Naive thymus-derived CD4-positive, alpha-beta T cell (primary cell): ENCODE measurements around the gene KDM8. TPM values are rescaled to one million over a fixed set of nuclear protein-coding genes. Genes with fewer than 3 reads are reported as not detected.
"Not testable (repeated sequence)": the region's sequence is repeated elsewhere in the genome, so short reads cannot be mapped to it uniquely, and the experiment has no call there.

Experiments used
- ATAC-seq: fragments of 150-1000 bp; cut with Tn5 transposase; 2 replicates; pipeline ENCODE4 v1.10.0; 2021; ENCODE audit warnings: mild to moderate bottlenecking, moderate library complexity
- CTCF ChIA-PET: fragments of 350-600 bp; sonication (Branson Sonifier 250); formaldehyde crosslinking; loops from one replicate; lab custom pipeline; 2021; ENCODE audit warnings: antibody characterized with exemption; lab: Charles Lee
- POLR2A ChIA-PET: fragments of 350-600 bp; sonication (Branson Sonifier 250); formaldehyde crosslinking; loops from one replicate; lab custom pipeline; 2021; ENCODE audit warnings: antibody characterized with exemption, inconsistent platforms; lab: Charles Lee
- DNase-seq, 9 donors: peaks; one replicate each; pipeline versions ENCODE4 v3.0.0 to v3.0.0-alpha.2; 2020 to 2022; ENCODE audit warnings: mixed read lengths in 1 of 9
- H3K27ac ChIP-seq: one replicate; pipeline ENCODE4 v1.7.0; 2013; ENCODE audit warnings: mild to moderate bottlenecking, low read depth, low read length, moderate library complexity
- H3K27me3 ChIP-seq, 2 donors: one replicate each; pipeline ENCODE4 v1.7.0; 2013; ENCODE audit warnings: low read length in 2 of 2, mild to moderate bottlenecking in 2 of 2, moderate library complexity in 2 of 2; ENCODE audit not compliant: control insufficient read depth in 2 of 2, insufficient read depth in 2 of 2
- H3K36me3 ChIP-seq, 3 experiments: 1 replicate in 2 of 3; 2 replicates in 1 of 3; pipeline ENCODE4 v1.7.0; 2013; ENCODE audit warnings: low read length in 3 of 3, mild to moderate bottlenecking in 3 of 3, moderate library complexity in 1 of 3; ENCODE audit not compliant: insufficient read depth in 3 of 3, control insufficient read depth in 2 of 3
- H3K4me1 ChIP-seq, 2 donors: one replicate each; pipeline ENCODE4 v1.7.0; 2013; ENCODE audit warnings: low read length in 2 of 2, mild to moderate bottlenecking in 2 of 2, moderate library complexity in 1 of 2; ENCODE audit not compliant: control insufficient read depth in 2 of 2, insufficient read depth in 2 of 2
- H3K4me3 ChIP-seq: 2 replicates; pipeline ENCODE4 v1.7.0; 2013; ENCODE audit warnings: mild to moderate bottlenecking, low read length
- H3K9me3 ChIP-seq, 3 experiments: 1 replicate in 2 of 3; 2 replicates in 1 of 3; pipeline ENCODE4 v1.7.0; 2013; ENCODE audit warnings: low read length in 3 of 3; ENCODE audit not compliant: control insufficient read depth in 2 of 3
- H3K27ac Mint-ChIP-seq, 9 donors: one replicate each; pipeline ENCODE4 v1.8.0; 2020 to 2022; ENCODE audit warnings: mixed read lengths in 9 of 9, mild to moderate bottlenecking in 8 of 9, moderate library complexity in 5 of 9, inconsistent platforms in 2 of 9
- H3K27me3 Mint-ChIP-seq, 5 donors: one replicate each; pipeline ENCODE4 v1.8.0; 2021 to 2022; ENCODE audit warnings: mixed read lengths in 5 of 5, mild to moderate bottlenecking in 1 of 5
- H3K36me3 Mint-ChIP-seq, 5 donors: one replicate each; pipeline ENCODE4 v1.8.0; 2020 to 2022; ENCODE audit warnings: mixed read lengths in 5 of 5, mild to moderate bottlenecking in 3 of 5, inconsistent platforms in 1 of 5
- H3K4me1 Mint-ChIP-seq, 7 donors: one replicate each; pipeline ENCODE4 v1.8.0; 2020 to 2022; ENCODE audit warnings: mixed read lengths in 7 of 7, mild to moderate bottlenecking in 3 of 7, inconsistent platforms in 1 of 7
- H3K4me3 Mint-ChIP-seq, 10 donors: one replicate each; pipeline ENCODE4 v1.8.0; 2020 to 2022; ENCODE audit warnings: mild to moderate bottlenecking in 10 of 10, mixed read lengths in 10 of 10, moderate library complexity in 6 of 10, inconsistent platforms in 2 of 10
- H3K9me3 Mint-ChIP-seq, 11 donors: one replicate each; pipeline ENCODE4 v1.8.0; 2020 to 2022; ENCODE audit warnings: mixed read lengths in 11 of 11, mild to moderate bottlenecking in 4 of 11, inconsistent platforms in 1 of 11, moderate library complexity in 1 of 11
- intact Hi-C, 2 donors: fragments of 100-400 bp; cut with micrococcal nuclease; formaldehyde crosslinking; loops; one replicate each; pipeline ENCODE4 v1.15.1; 2023
- polyA plus RNA-seq, 2 donors: library from polyadenylated mRNA; unstranded; fragments of 300-500 nt; fragmentation: Illumina TruSeq; gene quantifications; one replicate each; pipeline ENCODE4 v1.2.3, GENCODE V29; 2021
- total RNA-seq, 6 experiments: library from RNA in 5 of 6; stranded (reverse) in 5 of 6; gene quantifications; 1 replicate in 5 of 6; 2 replicates in 1 of 6; pipeline ENCODE4 v1.2.3 and lab custom pipeline; 2021 to 2026

Gene KDM8
- total and polyA plus RNA-seq, 7 experiments from 2014 or later, result 10.0 to 34.4 (median 18.5) TPM

GRCh38 chr16:27205423-27206065, 2.2 kb downstream of the KDM8 start:
- CTCF ChIA-PET, result interaction anchor here (0.7 to 4.7 kb wide), 6 partner anchors 10 to 29 kb away, joined by 3 to 29 read pairs (median 11); no protein-coding TSS in a partner anchor
- DNase-seq, result no peak
- Histone ChIP-seq H3K4me1 (peaks cover 26 to 32% of the 10 kb centered on the region in 2 donors), H3K27ac (no peak overlapping the region), H3K4me3 (no peak overlapping the region), H3K9me3 (no peaks in the 10 kb centered on the region), H3K27me3 (no peaks in the 10 kb centered on the region), H3K36me3 (peaks cover 0 to 11% (median 0%) of the 10 kb centered on the region in 3 experiments)
- peaks cover 0 to 3% (median 0%) of the 10 kb centered on the region in 5 donors for H3K27me3 Mint-ChIP-seq
- intact Hi-C loops, result no loop called here
- POLR2A ChIA-PET, result interaction anchor here (0.8 to 6.6 kb wide), 10 partner anchors 8 to 161 kb away, joined by 3 to 128 read pairs (median 24); no protein-coding TSS in a partner anchor
- peaks cover 0 to 14% (median 6%) of the 10 kb centered on the region in 5 donors for H3K36me3 Mint-ChIP-seq
- H3K9me3 Mint-ChIP-seq, result peaks cover 0 to 4% (median 0%) of the 10 kb centered on the region in 11 donors
- H3K27ac Mint-ChIP-seq, result peak overlapping the region in 2 of 9 donors; percentile 22 to 99
- H3K4me1 Mint-ChIP-seq, result peaks cover 22 to 61% (median 45%) of the 10 kb centered on the region in 7 donors
- H3K4me3 Mint-ChIP-seq, result peak overlapping the region in 5 of 10 donors; percentile 9 to 99 (median 27)
- ATAC-seq, result no peak

- peaks cover 0 to 13% (median 4%) of the 10 kb centered on the region in 3 experiments for H3K36me3 ChIP-seq
- DNase-seq, H3K4me3 Mint-ChIP-seq, H3K27me3 Mint-ChIP-seq, H3K27me3 ChIP-seq, H3K4me3 ChIP-seq, H3K27ac Mint-ChIP-seq, ATAC-seq, H3K36me3 Mint-ChIP-seq, intact Hi-C loops, H3K27ac ChIP-seq, H3K9me3 ChIP-seq, CTCF ChIA-PET, H3K9me3 Mint-ChIP-seq: not testable (repeated sequence)
- H3K4me1 ChIP-seq, result peaks cover 13 to 26% of the 10 kb centered on the region in 2 donors
- POLR2A ChIA-PET, result interaction anchor here (6.6 kb wide), 1 partner anchor 25 kb away, joined by 128 read pairs; no protein-coding TSS in a partner anchor
- H3K4me1 Mint-ChIP-seq, result peaks cover 12 to 58% (median 42%) of the 10 kb centered on the region in 7 donors
Observed at GRCh38 chr16:27207121-27207520, 3.8 kb downstream of the KDM8 start.

DNA sequence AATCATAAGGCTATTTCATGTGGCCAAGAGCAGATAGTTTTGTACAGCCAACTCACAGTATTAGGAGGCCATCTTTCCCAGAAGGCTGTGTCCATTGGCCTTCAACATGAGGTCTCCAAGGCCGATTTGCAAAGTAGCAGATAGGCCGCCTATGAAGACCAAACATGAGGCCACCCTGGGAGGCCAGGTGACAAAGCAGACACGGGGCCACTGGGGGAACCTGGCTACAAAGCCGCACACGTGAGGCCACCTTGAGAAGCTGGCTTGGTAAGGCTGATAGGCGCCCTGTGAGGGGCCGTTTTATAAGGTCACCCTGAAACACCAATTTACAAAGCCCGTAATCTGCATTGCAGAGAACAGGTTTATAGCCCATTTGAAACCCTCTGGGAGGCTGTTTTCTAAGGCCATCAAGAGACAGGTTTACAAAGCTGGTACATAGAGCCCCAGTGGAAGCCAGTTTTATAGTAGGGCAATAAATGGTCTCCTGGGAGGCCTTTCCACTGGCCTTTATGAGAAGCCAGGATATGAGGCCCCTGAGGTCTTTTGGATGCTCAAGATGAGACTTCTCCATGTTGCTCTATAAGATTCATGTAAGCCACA, 4.9 kb downstream of the KDM8 start:
- Histone ChIP-seq H3K36me3 (peaks cover 0 to 15% (median 4%) of the 10 kb centered on the region in 3 experiments), H3K4me3 (no peak overlapping the region), H3K27me3 (no peaks in the 10 kb centered on the region), H3K4me1 (peaks cover 7 to 15% of the 10 kb centered on the region in 2 donors), H3K27ac (no peak overlapping the region), H3K9me3 (no peaks in the 10 kb centered on the region)
- ChIA-PET CTCF (interaction anchor here (1.7 kb wide), 1 partner anchor 22 kb away, joined by 4 read pairs; no protein-coding TSS in a partner anchor), POLR2A (interaction anchor here (0.7 to 1.1 kb wide), 2 partner anchors 23 to 25 kb away, joined by 3 read pairs; no protein-coding TSS in a partner anchor)
- Mint-ChIP-seq H3K36me3 (peaks cover 0 to 13% (median 10%) of the 10 kb centered on the region in 5 donors), H3K27ac (no peak overlapping the region), H3K27me3 (peaks cover 0 to 3% (median 0%) of the 10 kb centered on the region in 5 donors), H3K9me3 (no peaks in the 10 kb centered on the region), H3K4me3 (no peak overlapping the region), H3K4me1 (peaks cover 11 to 52% (median 36%) of the 10 kb centered on the region in 7 donors)
- ATAC-seq (no peak), DNase-seq (no peak)
- intact Hi-C loops, result no loop called here

DNA sequence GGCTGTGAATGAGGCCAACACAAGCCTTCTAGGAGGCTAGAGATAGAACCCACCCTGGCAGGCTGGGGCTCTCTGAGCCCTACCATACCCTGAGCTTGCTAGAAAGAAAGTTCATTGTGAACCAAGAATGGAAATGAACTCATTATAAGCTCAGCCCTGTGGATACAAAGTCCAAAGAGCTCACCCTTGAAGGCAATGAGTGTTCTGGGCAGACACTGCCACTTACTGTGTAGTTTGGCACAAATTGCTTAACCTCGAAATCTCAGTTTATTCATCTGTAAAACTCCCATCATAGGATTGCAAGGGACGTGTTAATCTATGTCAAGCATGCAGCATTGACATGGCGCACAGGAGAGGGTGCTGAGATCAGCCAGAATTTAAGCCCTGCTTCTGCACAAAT, 5.5 kb downstream of the KDM8 start:
- no peak overlapping the region for H3K27ac Mint-ChIP-seq
- H3K4me1 ChIP-seq, result peaks cover 5 to 14% of the 10 kb centered on the region in 2 donors
- H3K4me3 ChIP-seq, result no peak overlapping the region
- DNase-seq (no peak), ATAC-seq (no peak)
- H3K9me3 Mint-ChIP-seq, result no peaks in the 10 kb centered on the region
- H3K27me3 ChIP-seq, result no peaks in the 10 kb centered on the region
- H3K36me3 ChIP-seq, result peaks cover 0 to 21% (median 4%) of the 10 kb centered on the region in 3 experiments
- no peaks in the 10 kb centered on the region for H3K9me3 ChIP-seq
- intact Hi-C loops, result no loop called here
- H3K36me3 Mint-ChIP-seq, result peaks cover 0 to 16% (median 11%) of the 10 kb centered on the region in 5 donors
- peaks cover 0 to under 1% (median 0%) of the 10 kb centered on the region in 5 donors for H3K27me3 Mint-ChIP-seq
- ChIA-PET POLR2A (interaction anchor here (0.7 to 1.1 kb wide), 3 partner anchors 22 to 37 kb away, joined by 3 read pairs; no protein-coding TSS in a partner anchor), CTCF (interaction anchor here (1.0 to 1.7 kb wide), 2 partner anchors 22 to 30 kb away, joined by 3 to 4 read pairs; no protein-coding TSS in a partner anchor)
- no peak overlapping the region for H3K4me3 Mint-ChIP-seq
- no peak overlapping the region for H3K27ac ChIP-seq
- H3K4me1 Mint-ChIP-seq, result peaks cover 9 to 50% (median 36%) of the 10 kb centered on the region in 7 donors

DNA sequence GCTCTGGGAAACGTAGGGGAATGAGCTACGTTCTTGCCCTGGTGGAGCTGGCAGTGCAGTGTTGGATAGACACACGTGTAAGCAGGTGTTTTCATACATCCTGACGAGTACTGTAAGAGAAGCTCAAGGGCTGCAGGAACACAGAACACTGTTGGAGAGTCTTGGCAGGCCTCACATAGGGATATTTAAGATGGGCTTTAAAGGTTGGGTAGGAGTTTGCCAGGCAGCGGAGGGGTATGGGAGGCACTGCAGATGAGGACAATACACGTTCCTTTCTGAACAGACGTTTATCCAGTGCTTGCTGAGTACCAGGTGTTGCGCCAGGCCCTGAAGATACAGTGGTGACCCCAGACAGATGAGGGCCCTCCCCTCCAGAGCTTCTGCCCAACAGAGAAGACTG, 6.3 kb downstream of the KDM8 start:
- H3K4me1 Mint-ChIP-seq, result peaks cover under 1 to 43% (median 31%) of the 10 kb centered on the region in 7 donors
- Histone ChIP-seq H3K27me3 (no peaks in the 10 kb centered on the region), H3K4me1 (peaks cover 0 to 10% of the 10 kb centered on the region in 2 donors), H3K9me3 (no peaks in the 10 kb centered on the region), H3K4me3 (no peak overlapping the region), H3K27ac (no peak overlapping the region), H3K36me3 (peaks cover 0 to 29% (median 4%) of the 10 kb centered on the region in 3 experiments)
- no peaks in the 10 kb centered on the region for H3K27me3 Mint-ChIP-seq
- CTCF ChIA-PET, result interaction anchor here (0.5 to 1.7 kb wide), 3 partner anchors 14 to 30 kb away, joined by 3 to 4 read pairs (median 3); no protein-coding TSS in a partner anchor
- ATAC-seq, result no peak
- peak overlapping the region in 2 of 10 donors; percentile 45 to 50 for H3K4me3 Mint-ChIP-seq
- intact Hi-C loops, result no loop called here
- H3K9me3 Mint-ChIP-seq, result no peaks in the 10 kb centered on the region
- POLR2A ChIA-PET, result interaction anchor here (0.7 to 1.4 kb wide), 7 partner anchors 9 to 38 kb away, joined by 3 to 4 read pairs (median 3); no protein-coding TSS in a partner anchor
- peaks cover 2 to 19% (median 10%) of the 10 kb centered on the region in 5 donors for H3K36me3 Mint-ChIP-seq
- DNase-seq, result no peak
- peak overlapping the region in 3 of 9 donors; percentile 17 to 71 (median 21) for H3K27ac Mint-ChIP-seq

- intact Hi-C loops, result no loop called here
- Histone ChIP-seq H3K4me1 (peaks cover 0 to 6% of the 10 kb centered on the region in 2 donors), H3K27me3 (no peaks in the 10 kb centered on the region), H3K4me3 (no peak overlapping the region), H3K36me3 (peaks cover 0 to 35% (median 4%) of the 10 kb centered on the region in 3 experiments), H3K27ac (no peak overlapping the region), H3K9me3 (no peaks in the 10 kb centered on the region)
- peaks cover 7 to 25% (median 14%) of the 10 kb centered on the region in 5 donors for H3K36me3 Mint-ChIP-seq
- peaks cover 0 to 40% (median 28%) of the 10 kb centered on the region in 7 donors for H3K4me1 Mint-ChIP-seq
- H3K9me3 Mint-ChIP-seq, result no peaks in the 10 kb centered on the region
- ChIA-PET CTCF (interaction anchor here (1.3 kb wide), 1 partner anchor 20 kb away, joined by 3 read pairs; no protein-coding TSS in a partner anchor), POLR2A (interaction anchor here (0.8 to 1.5 kb wide), 8 partner anchors 10 to 39 kb away, joined by 3 to 5 read pairs (median 4); no protein-coding TSS in a partner anchor)
- no peak overlapping the region for H3K4me3 Mint-ChIP-seq
- ATAC-seq (no peak), DNase-seq (no peak)
- H3K27ac Mint-ChIP-seq, result peak overlapping the region in 1 of 9 donors; percentile 71
- no peaks in the 10 kb centered on the region for H3K27me3 Mint-ChIP-seq
Observed at GRCh38 chr16:27210174-27210573, 6.8 kb downstream of the KDM8 start.
